Measurements from ENCODE around the gene PARD3B. TPM values are rescaled to one million over a fixed set of nuclear protein-coding genes. Genes with fewer than 3 reads are reported as not detected.
"Not testable (repeated sequence)": the region's sequence is repeated elsewhere in the genome, so short reads cannot be mapped to it uniquely, and the experiment has no call there.

The PARD3B gene
- total RNA-seq, 1 experiment from 2014 or later: 0.63 TPM

- peak; percentile 11 for DNase-seq (ENCODE audit: low read depth)
Observed at GRCh38 chr2:205188239-205189138, 643.2 kb downstream of the PARD3B start.

GRCh38 chr2:205189301-205189700 lies 644.0 kb downstream of the PARD3B start:
- DNase-seq (ENCODE audit: low read depth): no peak

GRCh38 chr2:205190528-205190927 lies 645.3 kb downstream of the PARD3B start:
- no peak for DNase-seq (ENCODE audit: low read depth)

- no peak for DNase-seq (ENCODE audit: low read depth)
Observed at GRCh38 chr2:205193125-205193835, 648.0 kb downstream of the PARD3B start.

- DNase-seq (ENCODE audit: low read depth): no peak
Observed at GRCh38 chr2:205193836-205194228, 648.6 kb downstream of the PARD3B start.

GRCh38 chr2:205197468-205198139 lies 652.3 kb downstream of the PARD3B start:
- DNase-seq (ENCODE audit: low read depth): no peak

- peak; percentile 40 for DNase-seq (ENCODE audit: low read depth)
Observed at GRCh38 chr2:205198140-205198525, 652.9 kb downstream of the PARD3B start.

- DNase-seq (ENCODE audit: low read depth): no peak
Observed at GRCh38 chr2:205199165-205199850, 654.0 kb downstream of the PARD3B start.

- DNase-seq (ENCODE audit: low read depth): no peak
Observed at GRCh38 chr2:205210494-205210893, 665.2 kb downstream of the PARD3B start.

- DNase-seq (ENCODE audit: low read depth): no peak
Observed at GRCh38 chr2:205212357-205212756, 667.1 kb downstream of the PARD3B start.

GRCh38 chr2:205216092-205216491 lies 670.8 kb downstream of the PARD3B start:
- DNase-seq (ENCODE audit: low read depth): no peak

GRCh38 chr2:205216580-205216979 lies 671.3 kb downstream of the PARD3B start:
- no peak for DNase-seq (ENCODE audit: low read depth)

- DNase-seq (ENCODE audit: low read depth): no peak
Observed at GRCh38 chr2:205217004-205217403, 671.7 kb downstream of the PARD3B start.

GRCh38 chr2:205218056-205218455 lies 672.8 kb downstream of the PARD3B start:
- DNase-seq (ENCODE audit: low read depth): no peak

- DNase-seq (ENCODE audit: low read depth): not testable (repeated sequence)
Observed at GRCh38 chr2:205218816-205219215, 673.5 kb downstream of the PARD3B start.

- no peak for DNase-seq (ENCODE audit: low read depth)
Observed at GRCh38 chr2:205220559-205220958, 675.3 kb downstream of the PARD3B start.

GRCh38 chr2:205232086-205232485 lies 686.8 kb downstream of the PARD3B start:
- no peak for DNase-seq (ENCODE audit: low read depth)

- no peak for DNase-seq (ENCODE audit: low read depth)
Observed at GRCh38 chr2:205235434-205235833, 690.2 kb downstream of the PARD3B start.

GRCh38 chr2:205237524-205237923 lies 692.2 kb downstream of the PARD3B start:
- DNase-seq (ENCODE audit: low read depth): no peak

GRCh38 chr2:205245001-205245400 lies 699.7 kb downstream of the PARD3B start:
- DNase-seq (ENCODE audit: low read depth): no peak

GRCh38 chr2:205245652-205246051 lies 700.4 kb downstream of the PARD3B start:
- no peak for DNase-seq (ENCODE audit: low read depth)

- no peak for DNase-seq (ENCODE audit: low read depth)
Observed at GRCh38 chr2:205259121-205259520, 713.8 kb downstream of the PARD3B start.
